IMR-90 (cell line): ENCODE data around the gene DDX31. TPM values are rescaled to one million over a fixed set of nuclear protein-coding genes. Genes with fewer than 3 reads are reported as not detected.

Source experiments
- ATAC-seq: fragments of 200-7000 bp; cut with Tn5 transposase; 2 replicates; pipeline ENCODE4 v1.9.1; 2020; ENCODE audit warnings: low read depth, mild to moderate bottlenecking, moderate library complexity
- BruUV-seq: library from RNA; stranded (reverse); fragments of 400-500 nt; replicated peaks from 2 replicates; lab custom pipeline; 2021; lab: Mats Ljungman, UMichigan
- CTCF ChIA-PET: fragments of 300-600 bp; formaldehyde crosslinking; extraction: SDS; loops from one replicate; lab custom pipeline; 2021; ENCODE audit warnings: antibody characterized with exemption; lab: Yijun Ruan, JAX
- POLR2A ChIA-PET: fragments of 300-600 bp; sonication (Branson Sonifier 250); formaldehyde crosslinking; loops from one replicate; lab custom pipeline; 2022; ENCODE audit warnings: antibody characterized with exemption; ENCODE audit not compliant: unreplicated experiment; lab: Charles Lee
- DNase-seq: peaks from one replicate; pipeline ENCODE4 v3.0.0; 2013
- H2AFZ ChIP-seq: replicated peaks from 2 replicates; pipeline ENCODE3; 2013; ENCODE audit warnings: low read length, mild to moderate bottlenecking; ENCODE audit not compliant: poor library complexity
- H2AK5ac ChIP-seq: 2 replicates; pipeline ENCODE4 v1.6.1; 2013; ENCODE audit warnings: low read depth, low read length, inconsistent platforms
- H2AK9ac ChIP-seq: replicated peaks from 2 replicates; pipeline ENCODE3; 2013; ENCODE audit warnings: mild to moderate bottlenecking, low read depth, low read length, moderate library complexity; ENCODE audit not compliant: poor library complexity
- H2BK120ac ChIP-seq: 2 replicates; pipeline ENCODE4 v1.6.1; 2013; ENCODE audit warnings: low read depth, low read length, inconsistent platforms
- H2BK15ac ChIP-seq: 3 replicates; pipeline ENCODE4 v1.6.1; 2013; ENCODE audit warnings: low read depth, low read length, inconsistent platforms
- H2BK20ac ChIP-seq: 2 replicates; pipeline ENCODE4 v1.6.1; 2013; ENCODE audit warnings: low read depth, mild to moderate bottlenecking, inconsistent platforms, low read length, moderate library complexity
- H2BK5ac ChIP-seq: 2 replicates; pipeline ENCODE4 v1.6.1; 2013; ENCODE audit warnings: mild to moderate bottlenecking, low read depth, low read length, inconsistent platforms; ENCODE audit not compliant: poor library complexity, severe bottlenecking
- H3K14ac ChIP-seq: replicated peaks from 2 replicates; pipeline ENCODE4 v1.6.1; 2013; ENCODE audit warnings: low read depth, low read length, inconsistent platforms
- H3K18ac ChIP-seq: 2 replicates; pipeline ENCODE4 v1.6.1; 2013; ENCODE audit warnings: low read depth, low read length, control low read depth
- H3K23ac ChIP-seq: 2 replicates; pipeline ENCODE4 v1.6.1; 2013; ENCODE audit warnings: low read depth, low read length, inconsistent platforms
- H3K27ac ChIP-seq: 2 replicates; pipeline ENCODE4 v1.5.1; 2013; ENCODE audit warnings: mild to moderate bottlenecking, control low read depth, low read length; ENCODE audit not compliant: insufficient read depth
- H3K27me3 ChIP-seq: 2 replicates; pipeline ENCODE4 v1.6.1; 2013; ENCODE audit warnings: low read length; ENCODE audit not compliant: control insufficient read depth, insufficient read depth
- H3K36me3 ChIP-seq: 2 replicates; pipeline ENCODE4 v1.6.1; 2013; ENCODE audit warnings: low read length, mixed read lengths; ENCODE audit not compliant: control insufficient read depth, insufficient read depth
- H3K4ac ChIP-seq: 2 replicates; pipeline ENCODE4 v1.6.1; 2013; ENCODE audit warnings: low read depth, low read length, inconsistent platforms
- H3K4me1 ChIP-seq: 2 replicates; pipeline ENCODE4 v1.6.1; 2013; ENCODE audit warnings: low read length, mixed read lengths; ENCODE audit not compliant: control insufficient read depth, insufficient read depth
- H3K4me2 ChIP-seq: 2 replicates; pipeline ENCODE4 v1.6.1; 2013; ENCODE audit warnings: low read depth, mild to moderate bottlenecking, control low read depth, low read length, moderate library complexity
- H3K4me3 ChIP-seq: 2 replicates; pipeline ENCODE4 v1.5.1; 2013; ENCODE audit warnings: low read depth, mild to moderate bottlenecking, control low read depth, low read length, moderate library complexity; ENCODE audit not compliant: insufficient read depth
- H3K56ac ChIP-seq: 2 replicates; pipeline ENCODE4 v1.6.1; 2013; ENCODE audit warnings: low read length, inconsistent platforms; ENCODE audit not compliant: insufficient read depth; ENCODE audit errors: extremely low read depth
- H3K79me1 ChIP-seq, 2 experiments: 2 replicates each; pipeline ENCODE4 v1.6.1; 2013; ENCODE audit warnings: low read length in 2 of 2, inconsistent platforms in 1 of 2, low read depth in 1 of 2
- H3K9ac ChIP-seq: 2 replicates; pipeline ENCODE4 v1.6.1; 2013; ENCODE audit warnings: low read depth, low read length, control low read depth
- H3K9me1 ChIP-seq: 2 replicates; pipeline ENCODE4 v1.6.1; 2013; ENCODE audit warnings: low read length, inconsistent platforms; ENCODE audit not compliant: insufficient read depth
- H3K9me3 ChIP-seq: 2 replicates; pipeline ENCODE4 v1.6.1; 2013; ENCODE audit warnings: low read length; ENCODE audit not compliant: control insufficient read depth, insufficient read depth
- H4K20me1 ChIP-seq: 2 replicates; pipeline ENCODE4 v1.6.1; 2013; ENCODE audit warnings: low read length, inconsistent platforms; ENCODE audit not compliant: insufficient read depth
- H4K5ac ChIP-seq: 2 replicates; pipeline ENCODE4 v1.6.1; 2013; ENCODE audit warnings: mild to moderate bottlenecking, low read depth, low read length, control low read depth
- H4K8ac ChIP-seq, 2 experiments: 2 replicates each; pipeline ENCODE4 v1.6.1; 2013; ENCODE audit warnings: low read depth in 2 of 2, low read length in 2 of 2, control low read depth in 1 of 2, inconsistent platforms in 1 of 2
- H4K91ac ChIP-seq: 2 replicates; pipeline ENCODE4 v1.6.1; 2013; ENCODE audit warnings: low read depth, low read length, inconsistent platforms; ENCODE audit not compliant: insufficient read depth
- BHLHE40 ChIP-seq: fragments of 150-350 bp; IDR thresholded peaks from 2 replicates; pipeline ENCODE4 v1.6.1; 2016; ENCODE audit warnings: mild to moderate bottlenecking, low read depth, low read length
- POLR2A ChIP-seq: IDR thresholded peaks from 2 replicates; pipeline ENCODE4 v1.6.1; 2012; ENCODE audit warnings: mild to moderate bottlenecking, low read depth, low read length
- RAD21 ChIP-seq: IDR thresholded peaks from 2 replicates; pipeline ENCODE4 v1.6.1; 2012; ENCODE audit warnings: low read length, improper control_type of control experiment
- WGBS, 2 experiments: methylation state at CpG; one replicate each; pipeline versions ENCODE4 v1.1.5 to v1.1.7; 2013; ENCODE audit warnings: missing lambda C conversion rate in 2 of 2; ENCODE audit not compliant: insufficient read length in 1 of 2; ENCODE audit errors: extremely low coverage in 2 of 2; 5-methylcytosine and 5-hydroxymethylcytosine counted together
- dilution Hi-C: fragments of 300-500 bp; cut with HindIII; formaldehyde crosslinking; loops from one replicate; pipeline ENCODE4 v1.14.3; 2018; ENCODE audit warnings: low sequenced_read_pairs; ENCODE audit not compliant: unreplicated experiment
- in situ Hi-C: fragments of 300-500 bp; cut with MboI; formaldehyde crosslinking; loops from 3 replicates; pipeline ENCODE4 v1.14.3; 2019; ENCODE audit warnings: low sequenced_read_pairs, inconsistent platforms, mixed read lengths
- intact Hi-C: fragments of 100-400 bp; cut with micrococcal nuclease; formaldehyde crosslinking; loops from 2 replicates; pipeline ENCODE4 v1.10.0; 2022
- polyA plus RNA-seq, 3 experiments: library from polyadenylated mRNA; depleted of rRNA; stranded (reverse); fragments of >200 nt; gene quantifications; 2 replicates each; pipeline ENCODE4 v1.2.3, GENCODE V29; 2012; ENCODE audit warnings: low replicate concordance in 1 of 3
- total RNA-seq: library from RNA; depleted of rRNA; stranded (reverse); fragments of >200 nt; gene quantifications from 2 replicates; pipeline ENCODE4 v1.2.3, GENCODE V29; 2012
- TF ChIP-seq, protein P1 (sequence below): conservative IDR thresholded peaks from 2 replicates; pipeline ENCODE4 v1.5.1; 2012; ENCODE audit warnings: mild to moderate bottlenecking, low read depth, low read length, improper control_type of control experiment
- TF ChIP-seq, protein P2 (sequence below): fragments of 150-350 bp; IDR thresholded peaks from 2 replicates; pipeline ENCODE4 v1.6.1; 2017; ENCODE audit warnings: mild to moderate bottlenecking, antibody characterized with exemption, low read length, low read depth
- TF ChIP-seq, protein P3 (sequence below): fragments of 150-350 bp; IDR thresholded peaks from 2 replicates; pipeline ENCODE4 v1.6.1; 2016; ENCODE audit warnings: low read depth, mild to moderate bottlenecking, low read length, moderate library complexity, borderline replicate concordance

Gene DDX31
- total and polyA plus RNA-seq, 2 of the 4 experiments (the other 2 are of a cell fraction), result 10.7 to 14.0 TPM

DNA sequence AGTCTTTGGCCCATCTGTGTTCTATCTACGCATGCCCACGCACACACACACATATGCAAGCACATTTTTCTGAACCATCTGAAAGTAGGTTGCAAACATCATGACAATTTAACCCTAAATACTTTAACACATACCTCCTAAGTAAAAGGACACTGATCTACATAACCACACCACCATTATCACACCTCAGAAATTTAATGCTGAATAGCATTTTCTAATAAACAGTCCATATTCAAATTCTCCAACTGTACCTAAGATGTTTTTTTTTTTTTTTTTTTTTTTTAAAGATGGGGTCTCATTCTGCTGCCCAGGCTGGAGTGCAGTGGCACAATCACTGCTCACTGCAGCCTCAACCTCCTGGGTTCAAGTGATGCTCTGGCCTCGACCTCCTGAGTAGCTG, 35.5 kb downstream of the DDX31 start:
- DNase-seq (no peak), ATAC-seq (no peak)
- Histone ChIP-seq H3K27ac (no peak overlapping the region), H3K9me3 (no peaks in the 10 kb centered on the region), H2AK9ac (no peak overlapping the region), H3K14ac (no peak overlapping the region), H3K4me2 (no peak overlapping the region), H3K18ac (no peak overlapping the region), H3K23ac (no peak overlapping the region), H3K4ac (no peak overlapping the region), H2BK20ac (no peak overlapping the region), H4K91ac (no peak overlapping the region), H3K4me1 (peaks cover 8% of the 10 kb centered on the region), H3K36me3 (peaks cover 34% of the 10 kb centered on the region), H4K8ac (no peak overlapping the region), H2BK15ac (no peak overlapping the region), H2AFZ (no peak overlapping the region), H3K9me1 (peaks cover 10% of the 10 kb centered on the region; the same call in 1 of the 2 replicates), H3K56ac (no peak overlapping the region), H3K9ac (no peak overlapping the region), H2AK5ac (no peak overlapping the region), H3K27me3 (no peaks in the 10 kb centered on the region), H4K20me1 (peaks cover 23% of the 10 kb centered on the region; the same call in 1 of the 2 replicates), H2BK120ac (no peak overlapping the region), H2BK5ac (no peak overlapping the region), H4K5ac (no peak overlapping the region), H3K4me3 (no peak overlapping the region), H3K79me1 (no peaks in the 10 kb centered on the region)
- CTCF ChIA-PET, result no interaction called here
- BruUV-seq, result no TSS peak
- in situ Hi-C loops (no loop called here), dilution Hi-C loops (no loop called here), intact Hi-C loops (no loop called here)
- TF ChIP-seq BHLHE40 (no peak), POLR2A (no peak), RAD21 (no peak)
- TF ChIP-seq, protein P1, sequence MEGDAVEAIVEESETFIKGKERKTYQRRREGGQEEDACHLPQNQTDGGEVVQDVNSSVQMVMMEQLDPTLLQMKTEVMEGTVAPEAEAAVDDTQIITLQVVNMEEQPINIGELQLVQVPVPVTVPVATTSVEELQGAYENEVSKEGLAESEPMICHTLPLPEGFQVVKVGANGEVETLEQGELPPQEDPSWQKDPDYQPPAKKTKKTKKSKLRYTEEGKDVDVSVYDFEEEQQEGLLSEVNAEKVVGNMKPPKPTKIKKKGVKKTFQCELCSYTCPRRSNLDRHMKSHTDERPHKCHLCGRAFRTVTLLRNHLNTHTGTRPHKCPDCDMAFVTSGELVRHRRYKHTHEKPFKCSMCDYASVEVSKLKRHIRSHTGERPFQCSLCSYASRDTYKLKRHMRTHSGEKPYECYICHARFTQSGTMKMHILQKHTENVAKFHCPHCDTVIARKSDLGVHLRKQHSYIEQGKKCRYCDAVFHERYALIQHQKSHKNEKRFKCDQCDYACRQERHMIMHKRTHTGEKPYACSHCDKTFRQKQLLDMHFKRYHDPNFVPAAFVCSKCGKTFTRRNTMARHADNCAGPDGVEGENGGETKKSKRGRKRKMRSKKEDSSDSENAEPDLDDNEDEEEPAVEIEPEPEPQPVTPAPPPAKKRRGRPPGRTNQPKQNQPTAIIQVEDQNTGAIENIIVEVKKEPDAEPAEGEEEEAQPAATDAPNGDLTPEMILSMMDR, result no peak
- TF ChIP-seq, protein P2, sequence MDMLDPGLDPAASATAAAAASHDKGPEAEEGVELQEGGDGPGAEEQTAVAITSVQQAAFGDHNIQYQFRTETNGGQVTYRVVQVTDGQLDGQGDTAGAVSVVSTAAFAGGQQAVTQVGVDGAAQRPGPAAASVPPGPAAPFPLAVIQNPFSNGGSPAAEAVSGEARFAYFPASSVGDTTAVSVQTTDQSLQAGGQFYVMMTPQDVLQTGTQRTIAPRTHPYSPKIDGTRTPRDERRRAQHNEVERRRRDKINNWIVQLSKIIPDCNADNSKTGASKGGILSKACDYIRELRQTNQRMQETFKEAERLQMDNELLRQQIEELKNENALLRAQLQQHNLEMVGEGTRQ, result no peak
- TF ChIP-seq, protein P3, sequence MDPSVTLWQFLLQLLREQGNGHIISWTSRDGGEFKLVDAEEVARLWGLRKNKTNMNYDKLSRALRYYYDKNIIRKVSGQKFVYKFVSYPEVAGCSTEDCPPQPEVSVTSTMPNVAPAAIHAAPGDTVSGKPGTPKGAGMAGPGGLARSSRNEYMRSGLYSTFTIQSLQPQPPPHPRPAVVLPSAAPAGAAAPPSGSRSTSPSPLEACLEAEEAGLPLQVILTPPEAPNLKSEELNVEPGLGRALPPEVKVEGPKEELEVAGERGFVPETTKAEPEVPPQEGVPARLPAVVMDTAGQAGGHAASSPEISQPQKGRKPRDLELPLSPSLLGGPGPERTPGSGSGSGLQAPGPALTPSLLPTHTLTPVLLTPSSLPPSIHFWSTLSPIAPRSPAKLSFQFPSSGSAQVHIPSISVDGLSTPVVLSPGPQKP, result no peak
- POLR2A ChIA-PET, result no interaction called here
- 97% methylated on average over 3 of the region's 3 CpGs; no CpG with 5 or more reads in 1 of the 2 experiments for WGBS, 2 experiments
